ENCODE measurements around the gene MINAR2.

GRCh38 chr5:129698661-129699060 lies 49.2 kb upstream of the MINAR2 start:
- TF ChIP-seq EP300 (IDR thresholded peaks at IDR 0.05; ENCODE audit: borderline replicate concordance), result no peak
- no peak for TF ChIP-seq TCF12 (IDR thresholded peaks at IDR 0.05; ENCODE audit: low read depth)
- TF ChIP-seq TEAD4 (IDR thresholded peaks at IDR 0.05), result no peak
- TF ChIP-seq CREB1 (IDR thresholded peaks at IDR 0.05; ENCODE audit: low read depth), result no peak
- TF ChIP-seq RAD21 (IDR thresholded peaks at IDR 0.05; ENCODE audit: low read depth), result no peak
- no peak for TF ChIP-seq EGR1 (IDR thresholded peaks at IDR 0.05)
- no peak for TF ChIP-seq NFIC (IDR thresholded peaks at IDR 0.05)

Data from Ishikawa (cell line).